Measurements from ENCODE around the gene RGL3. TPM values are rescaled to one million over a fixed set of nuclear protein-coding genes. Genes with fewer than 3 reads are reported as not detected.

RGL3 gene
- total and polyA plus RNA-seq, 9 of the 15 experiments (the other 6 are each of a cell fraction or from before 2014, with no cell fraction given): 0.12 to 0.61 (median 0.32) TPM; not detected in 4

GRCh38 chr19:11404588-11405222 is 14.4 kb downstream of the RGL3 start:
- CTCF ChIA-PET (ENCODE audit: low intra/inter-chr PET ratio): no interaction called here
- no TSS peak for BruUV-seq (replicated peaks)
- FAIRE-seq: peak; percentile 61

More at GRCh38 chr19:11404588-11405222, 14.4 kb downstream of the RGL3 start:
- Histone ChIP-seq H3K4me2 (ENCODE audit: insufficient read depth, low read length) (no peak overlapping the region), H3K4me3 (no peak overlapping the region), H3K36me3 (ENCODE audit: control insufficient read depth, insufficient read depth, low read length) (no peaks in the 10 kb centered on the region), H3K27me3 (ENCODE audit: control insufficient read depth in 2 of 2, insufficient read depth in 2 of 2, low read length in 2 of 2) (no peaks in the 10 kb centered on the region), H3K27ac (ENCODE audit: extremely low read depth, low read depth, low read length) (no peak overlapping the region), H3K9ac (ENCODE audit: insufficient read depth in 1 of 2, low read depth in 2 of 2, low read length in 2 of 2) (peak overlapping the region in 1 of 2 experiments; percentile 75; a peak in 1 of 4 replicates), H3K9me3 (replicated peaks; ENCODE audit: control insufficient read depth, insufficient read depth, low read depth, low read length) (no peaks in the 10 kb centered on the region), H3K9me1 (ENCODE audit: control insufficient read depth, insufficient read depth, low read length) (no peaks in the 10 kb centered on the region), H2AFZ (ENCODE audit: low read depth, low read length) (peak overlapping the region; percentile 51; the same call in 1 of the 2 replicates), H4K20me1 (replicated peaks; ENCODE audit: control insufficient read depth, insufficient read depth, low read length) (no peaks in the 10 kb centered on the region), H3K79me2 (ENCODE audit: control insufficient read depth, insufficient read depth, low read length) (no peaks in the 10 kb centered on the region), H3K4me1 (replicated peaks in 1 of 2; ENCODE audit: control insufficient read depth in 2 of 2, insufficient read depth in 2 of 2, low read length in 2 of 2) (peaks cover 6 to 19% of the 10 kb centered on the region in 2 experiments; a peak in 4 of 5 replicates)
- ATAC-seq (peak; percentile 48), DNase-seq (ENCODE audit: extremely low read depth in 1 of 4, low spot score in 3 of 4) (no peak)
- WGBS (ENCODE audit: insufficient coverage, low coverage, missing lambda C conversion rate): 37% methylated on average over 7 of the region's 9 CpGs
- intact Hi-C loops (cut with micrococcal nuclease) (no loop called here), in situ Hi-C loops (cut with MboI) (no loop called here)
- TF ChIP-seq JUNB (CRISPR knock-in tag; conservative IDR thresholded peaks at IDR 0.05) (no peak), ETV1 (tag; conservative IDR thresholded peaks at IDR 0.05; ENCODE audit: low read depth) (0 out of 2 replicates have a peak, but pooled peaks have one; percentile 19), ESRRA (IDR thresholded peaks at IDR 0.05; ENCODE audit: borderline replicate concordance, low read depth) (peak; percentile 79), RBBP5 (IDR thresholded peaks at IDR 0.05; ENCODE audit: borderline replicate concordance, insufficient read depth, low read length, poor library complexity, severe bottlenecking) (peak; percentile 30), RCOR1 (IDR thresholded peaks at IDR 0.05; ENCODE audit: borderline replicate concordance in 1 of 2, low read depth in 2 of 2, low read length in 2 of 2) (no peak), ZNF431 (CRISPR knock-in tag; IDR thresholded peaks at IDR 0.05) (no peak)
- TF ChIP-seq, protein P1, sequence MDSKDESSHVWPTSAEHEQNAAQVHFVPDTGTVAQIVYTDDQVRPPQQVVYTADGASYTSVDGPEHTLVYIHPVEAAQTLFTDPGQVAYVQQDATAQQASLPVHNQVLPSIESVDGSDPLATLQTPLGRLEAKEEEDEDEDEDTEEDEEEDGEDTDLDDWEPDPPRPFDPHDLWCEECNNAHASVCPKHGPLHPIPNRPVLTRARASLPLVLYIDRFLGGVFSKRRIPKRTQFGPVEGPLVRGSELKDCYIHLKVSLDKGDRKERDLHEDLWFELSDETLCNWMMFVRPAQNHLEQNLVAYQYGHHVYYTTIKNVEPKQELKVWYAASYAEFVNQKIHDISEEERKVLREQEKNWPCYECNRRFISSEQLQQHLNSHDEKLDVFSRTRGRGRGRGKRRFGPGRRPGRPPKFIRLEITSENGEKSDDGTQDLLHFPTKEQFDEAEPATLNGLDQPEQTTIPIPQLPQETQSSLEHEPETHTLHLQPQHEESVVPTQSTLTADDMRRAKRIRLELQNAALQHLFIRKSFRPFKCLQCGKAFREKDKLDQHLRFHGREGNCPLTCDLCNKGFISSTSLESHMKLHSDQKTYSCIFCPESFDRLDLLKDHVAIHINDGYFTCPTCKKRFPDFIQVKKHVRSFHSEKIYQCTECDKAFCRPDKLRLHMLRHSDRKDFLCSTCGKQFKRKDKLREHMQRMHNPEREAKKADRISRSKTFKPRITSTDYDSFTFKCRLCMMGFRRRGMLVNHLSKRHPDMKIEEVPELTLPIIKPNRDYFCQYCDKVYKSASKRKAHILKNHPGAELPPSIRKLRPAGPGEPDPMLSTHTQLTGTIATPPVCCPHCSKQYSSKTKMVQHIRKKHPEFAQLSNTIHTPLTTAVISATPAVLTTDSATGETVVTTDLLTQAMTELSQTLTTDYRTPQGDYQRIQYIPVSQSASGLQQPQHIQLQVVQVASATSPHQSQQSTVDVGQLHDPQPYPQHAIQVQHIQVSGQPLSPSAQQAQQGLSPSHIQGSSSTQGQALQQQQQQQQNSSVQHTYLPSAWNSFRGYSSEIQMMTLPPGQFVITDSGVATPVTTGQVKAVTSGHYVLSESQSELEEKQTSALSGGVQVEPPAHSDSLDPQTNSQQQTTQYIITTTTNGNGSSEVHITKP (IDR thresholded peaks at IDR 0.05; ENCODE audit: partially characterized antibody): peak; percentile 60
- POLR2A ChIA-PET: interaction anchor here (1.3 kb wide), 1 partner anchor 8 kb away, joined by 3 read pairs; no protein-coding TSS in a partner anchor
